ENCODE data around the gene DECR2. TPM values are rescaled to one million over a fixed set of nuclear protein-coding genes. Genes with fewer than 3 reads are reported as not detected.

DECR2 gene
- total RNA-seq, 4 donors from 2014 or later: 32.2 to 154 (median 105) TPM

- no peaks in the 10 kb centered on the region for H3K36me3 ChIP-seq
- no peaks in the 10 kb centered on the region for H3K27me3 ChIP-seq
- no peaks in the 10 kb centered on the region for H3K9me3 ChIP-seq
- H3K4me3 ChIP-seq: peak overlapping the region in 2 of 4 donors; percentile 61 to 72
- DNase-seq: peak in 1 of 3 donors; percentile 69
- peaks cover 0 to 23% (median 10%) of the 10 kb centered on the region in 4 donors for H3K4me1 ChIP-seq
- H3K27ac ChIP-seq: peak overlapping the region; percentile 55 to 90 (median 82)
- TF ChIP-seq POLR2A (IDR thresholded peaks at IDR 0.05) (no peak), CTCF (IDR thresholded peaks at IDR 0.05) (no peak)
These were observed 22.4 kb downstream of the DECR2 start for GRCh38 chr16:424033-424622.

- no peak for TF ChIP-seq CTCF (IDR thresholded peaks at IDR 0.05)
- no peak for TF ChIP-seq POLR2A (IDR thresholded peaks at IDR 0.05)
- Histone ChIP-seq H3K4me3 (peak overlapping the region; percentile 51 to 72 (median 64)), H3K36me3 (no peaks in the 10 kb centered on the region), H3K4me1 (peaks cover 0 to 23% (median 10%) of the 10 kb centered on the region in 4 donors), H3K27ac (peak overlapping the region; percentile 74 to 90 (median 90)), H3K9me3 (no peaks in the 10 kb centered on the region), H3K27me3 (no peaks in the 10 kb centered on the region)
- DNase-seq: peak in 2 of 3 donors; percentile 58 to 66
These were observed 23.0 kb downstream of the DECR2 start for GRCh38 chr16:424623-425081.

- H3K9me3 ChIP-seq: no peaks in the 10 kb centered on the region
- peak within 1 kb of the TSS; percentile 74 to 90 (median 90) for H3K27ac ChIP-seq
- no peaks in the 10 kb centered on the region for H3K36me3 ChIP-seq
- no peaks in the 10 kb centered on the region for H3K27me3 ChIP-seq
- peak; percentile 83 to 92 (median 85) for DNase-seq
- TF ChIP-seq CTCF (IDR thresholded peaks at IDR 0.05): peak in 4 of 6 experiments; percentile 19 to 33 (median 22)
- peak in 1 of 2 donors; percentile 52 for TF ChIP-seq POLR2A (IDR thresholded peaks at IDR 0.05)
- peaks cover 0 to 23% (median 10%) of the 10 kb centered on the region in 4 donors for H3K4me1 ChIP-seq
- peak within 1 kb of the TSS; percentile 51 to 72 (median 64) for H3K4me3 ChIP-seq
These were observed 23.5 kb downstream of the DECR2 start, which contains the start of gene RAB11FIP3 for GRCh38 chr16:425082-425718. Gene RAB11FIP3 (plus strand): TSS chr16:425649. CDS start chr16:426007, 358 bp downstream.

GRCh38 chr16:425740-426114 lies 24.0 kb downstream of the DECR2 start:
- no peak for TF ChIP-seq POLR2A (IDR thresholded peaks at IDR 0.05)
- TF ChIP-seq CTCF (IDR thresholded peaks at IDR 0.05): no peak
- H3K4me3 ChIP-seq: peak overlapping the region; percentile 51 to 72 (median 64)
- no peak for DNase-seq
- no peaks in the 10 kb centered on the region for H3K36me3 ChIP-seq
- no peaks in the 10 kb centered on the region for H3K9me3 ChIP-seq
- no peaks in the 10 kb centered on the region for H3K27me3 ChIP-seq
- H3K4me1 ChIP-seq: peaks cover 0 to 23% (median 10%) of the 10 kb centered on the region in 4 donors
- peak overlapping the region; percentile 74 to 90 (median 90) for H3K27ac ChIP-seq

GRCh38 chr16:426115-426905 lies 24.6 kb downstream of the DECR2 start:
- TF ChIP-seq POLR2A (IDR thresholded peaks at IDR 0.05) (no peak), CTCF (IDR thresholded peaks at IDR 0.05) (no peak)
- H3K9me3 ChIP-seq: no peaks in the 10 kb centered on the region
- H3K4me1 ChIP-seq: peaks cover 0 to 23% (median 10%) of the 10 kb centered on the region in 4 donors
- H3K36me3 ChIP-seq: no peaks in the 10 kb centered on the region
- DNase-seq: no peak
- H3K4me3 ChIP-seq: peak overlapping the region; percentile 51 to 72 (median 64)
- H3K27ac ChIP-seq: peak overlapping the region in 2 of 4 donors; percentile 90
- no peaks in the 10 kb centered on the region for H3K27me3 ChIP-seq

Data from Peyer's patch (tissue), 4 donors.